GM19238 (cell line): ENCODE measurements around the gene ZFR.
"Not testable (repeated sequence)": the region's sequence is repeated elsewhere in the genome, so short reads cannot be mapped to it uniquely, and the experiment has no call there.

ENCODE experiments used
- DNase-seq: peaks from one replicate; pipeline ENCODE4 v3.0.0; 2011; ENCODE audit warnings: low spot score; ENCODE audit not compliant: insufficient read length

ZFR gene

GRCh38 chr5:32413466-32414263 lies 30.9 kb downstream of the ZFR start:
- no peak for DNase-seq

GRCh38 chr5:32410630-32411029 lies 33.9 kb downstream of the ZFR start:
- no peak for DNase-seq

GRCh38 chr5:32406650-32407049 lies 37.9 kb downstream of the ZFR start:
- DNase-seq = no peak

- no peak for DNase-seq
Observed at GRCh38 chr5:32405507-32405906, 39.0 kb downstream of the ZFR start.

GRCh38 chr5:32403760-32404159 lies 40.8 kb downstream of the ZFR start:
- no peak for DNase-seq

GRCh38 chr5:32400401-32400800 lies 44.1 kb downstream of the ZFR start:
- no peak for DNase-seq

GRCh38 chr5:32398754-32399153 lies 45.8 kb downstream of the ZFR start:
- DNase-seq = not testable (repeated sequence)

GRCh38 chr5:32394981-32395380 lies 49.6 kb downstream of the ZFR start:
- DNase-seq = no peak

GRCh38 chr5:32392039-32392438 lies 52.5 kb downstream of the ZFR start:
- DNase-seq = no peak

GRCh38 chr5:32390819-32391591 lies 53.5 kb downstream of the ZFR start:
- DNase-seq = no peak

GRCh38 chr5:32388432-32389129 lies 56.0 kb downstream of the ZFR start:
- DNase-seq = no peak

GRCh38 chr5:32387841-32388240 lies 56.7 kb downstream of the ZFR start:
- no peak for DNase-seq

- no peak for DNase-seq
Observed at GRCh38 chr5:32387211-32387610, 57.3 kb downstream of the ZFR start.

- DNase-seq = no peak
Observed at GRCh38 chr5:32384621-32385020, 59.9 kb downstream of the ZFR start.

- DNase-seq = no peak
Observed at GRCh38 chr5:32383586-32383985, 61.0 kb downstream of the ZFR start.

GRCh38 chr5:32383065-32383464 lies 61.5 kb downstream of the ZFR start:
- no peak for DNase-seq

- DNase-seq = no peak
Observed at GRCh38 chr5:32379421-32379820, 65.1 kb downstream of the ZFR start.

GRCh38 chr5:32378966-32379365 lies 65.6 kb downstream of the ZFR start:
- no peak for DNase-seq

- no peak for DNase-seq
Observed at GRCh38 chr5:32369542-32370155, 74.9 kb downstream of the ZFR start.

- DNase-seq = no peak
Observed at GRCh38 chr5:32369032-32369431, 75.5 kb downstream of the ZFR start.

GRCh38 chr5:32367271-32367670 lies 77.3 kb downstream of the ZFR start:
- DNase-seq = not testable (repeated sequence)

- DNase-seq = no peak
Observed at GRCh38 chr5:32365623-32366022, 78.9 kb downstream of the ZFR start.
